ENCODE results near the gene SYVN1. TPM values are rescaled to one million over a fixed set of nuclear protein-coding genes. Genes with fewer than 3 reads are reported as not detected.

SYVN1 gene
- total RNA-seq, 1 experiment from 2014 or later, result 45.9 TPM

DNA sequence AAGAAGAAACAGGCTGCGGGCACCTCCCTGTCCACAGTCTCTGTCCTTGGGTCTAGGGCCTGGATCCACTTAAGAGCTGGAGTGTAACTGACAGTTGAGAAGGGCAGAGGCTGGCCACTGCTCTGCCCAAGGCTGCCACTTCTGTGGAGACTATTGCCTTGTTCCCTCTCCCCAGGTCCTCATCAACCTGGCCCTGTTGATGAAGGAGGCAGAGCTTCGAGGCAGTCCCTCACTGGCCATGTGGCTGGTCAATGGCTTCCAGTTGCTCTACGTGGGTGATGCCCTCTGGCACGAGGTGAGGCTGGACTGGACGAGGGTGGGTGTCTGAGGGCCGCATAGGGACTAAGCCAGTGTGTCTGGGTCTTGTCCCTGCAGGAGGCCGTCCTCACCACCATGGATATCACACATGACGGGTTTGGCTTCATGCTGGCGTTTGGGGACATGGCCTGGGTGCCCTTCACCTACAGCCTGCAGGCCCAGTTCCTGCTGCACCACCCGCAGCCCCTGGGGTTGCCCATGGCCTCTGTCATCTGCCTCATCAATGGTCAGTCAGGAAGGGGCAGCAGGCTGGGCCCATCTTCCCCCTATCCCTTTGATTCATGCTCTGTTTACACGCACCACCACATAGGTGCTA is 19.7 kb downstream of the SYVN1 start:
- H2AFZ ChIP-seq (ENCODE audit: low read depth, low read length, poor library complexity, severe bottlenecking), result no peak overlapping the region
- DNase-seq (ENCODE audit: low read depth, low spot score), result no peak
- intact Hi-C loops (cut with micrococcal nuclease), result loop anchor here (5.0 to 10.0 kb wide), 4 partner anchors 68 to 327 kb away; partner anchors contain the start of genes ARL2, ATG2A and CAPN1

DNA sequence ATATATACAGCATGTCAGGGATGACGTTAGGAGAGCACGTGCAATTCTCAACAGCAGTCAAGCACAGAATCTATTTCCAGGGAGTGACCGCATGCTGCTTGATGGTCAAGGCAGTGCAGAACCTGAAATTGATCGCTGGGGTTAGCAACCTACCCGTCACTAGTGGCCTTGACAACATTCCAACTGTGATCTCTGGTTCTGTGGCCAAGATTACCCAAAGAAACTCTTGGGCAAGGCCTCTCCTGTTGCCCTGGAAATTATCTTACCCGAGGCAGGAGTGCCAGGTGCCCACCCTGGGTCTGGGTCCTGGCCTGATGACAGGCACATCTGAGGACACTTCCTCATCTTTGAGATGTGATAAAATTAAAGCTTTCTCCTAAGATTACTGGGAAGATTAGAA is 20.5 kb downstream of the SYVN1 start:
- RAD21 ChIA-PET (ENCODE audit: low non-redundant PET in 1 of 2, low total read pairs in 2 of 2, uncharacterized antibody in 2 of 2, unreplicated experiment in 2 of 2), result no interaction called here
- no peaks in the 10 kb centered on the region for H3K9me3 ChIP-seq (ENCODE audit: control insufficient read depth in 1 of 2, insufficient read depth in 1 of 2, low read depth in 1 of 2, low read length in 2 of 2)
- 0 out of 2 replicates have a peak overlapping the region, but pooled peaks have one; percentile 82 for H3K27ac ChIP-seq (ENCODE audit: low read depth, low read length)
- DNase-seq (ENCODE audit: low read depth, low spot score) (no peak), ATAC-seq (no peak)
- H2AFZ ChIP-seq (ENCODE audit: low read depth, low read length, poor library complexity, severe bottlenecking), result no peak overlapping the region
- no peaks in the 10 kb centered on the region for H3K9me2 ChIP-seq (ENCODE audit: insufficient read depth)
- intact Hi-C loops (cut with micrococcal nuclease), result loop anchor here (5.0 to 10.0 kb wide), 2 partner anchors 68 to 199 kb away; partner anchors contain the start of genes ATG2A and CAPN1
- H4K20me1 ChIP-seq (ENCODE audit: insufficient read depth), result no peaks in the 10 kb centered on the region
- BruUV-seq (replicated peaks), result TSS peak; percentile 34
- H3K9ac ChIP-seq (ENCODE audit: low read length), result no peak overlapping the region
- CTCF ChIA-PET, result interaction anchor here (1.2 kb wide), 1 partner anchor 8 kb away, joined by 4 read pairs; the partner anchor contains the start of genes FAU and MRPL49
- H3K79me2 ChIP-seq (ENCODE audit: insufficient read depth, low read length), result peaks cover 21% of the 10 kb centered on the region
- no peaks in the 10 kb centered on the region for H3K27me3 ChIP-seq (ENCODE audit: insufficient read depth, low read length)
- POLR2A ChIA-PET, result no interaction called here
- H3K4me1 ChIP-seq (ENCODE audit: control insufficient read depth in 1 of 2, insufficient read depth in 2 of 2, low read length in 2 of 2), result peaks cover 22 to 52% of the 10 kb centered on the region in 2 experiments
- peak overlapping the region; percentile 92; the same call in 1 of the 2 replicates for H3K4me2 ChIP-seq (ENCODE audit: low read length)
- H3K4me3 ChIP-seq (replicated peaks in 1 of 2; ENCODE audit: low read depth in 1 of 2, low read length in 2 of 2), result no peak overlapping the region
- H3K36me3 ChIP-seq (ENCODE audit: control insufficient read depth in 1 of 2, insufficient read depth in 2 of 2, low read length in 2 of 2), result peaks cover 3 to 18% of the 10 kb centered on the region in 2 experiments; a peak in 2 of 4 replicates
- TF ChIP-seq, protein P1, sequence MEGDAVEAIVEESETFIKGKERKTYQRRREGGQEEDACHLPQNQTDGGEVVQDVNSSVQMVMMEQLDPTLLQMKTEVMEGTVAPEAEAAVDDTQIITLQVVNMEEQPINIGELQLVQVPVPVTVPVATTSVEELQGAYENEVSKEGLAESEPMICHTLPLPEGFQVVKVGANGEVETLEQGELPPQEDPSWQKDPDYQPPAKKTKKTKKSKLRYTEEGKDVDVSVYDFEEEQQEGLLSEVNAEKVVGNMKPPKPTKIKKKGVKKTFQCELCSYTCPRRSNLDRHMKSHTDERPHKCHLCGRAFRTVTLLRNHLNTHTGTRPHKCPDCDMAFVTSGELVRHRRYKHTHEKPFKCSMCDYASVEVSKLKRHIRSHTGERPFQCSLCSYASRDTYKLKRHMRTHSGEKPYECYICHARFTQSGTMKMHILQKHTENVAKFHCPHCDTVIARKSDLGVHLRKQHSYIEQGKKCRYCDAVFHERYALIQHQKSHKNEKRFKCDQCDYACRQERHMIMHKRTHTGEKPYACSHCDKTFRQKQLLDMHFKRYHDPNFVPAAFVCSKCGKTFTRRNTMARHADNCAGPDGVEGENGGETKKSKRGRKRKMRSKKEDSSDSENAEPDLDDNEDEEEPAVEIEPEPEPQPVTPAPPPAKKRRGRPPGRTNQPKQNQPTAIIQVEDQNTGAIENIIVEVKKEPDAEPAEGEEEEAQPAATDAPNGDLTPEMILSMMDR (IDR thresholded peaks at IDR 0.05 in 2 of 3, conservative IDR thresholded peaks at IDR 0.05 in 1 of 3; ENCODE audit: borderline replicate concordance in 1 of 3, insufficient read depth in 1 of 3, low read depth in 2 of 3, low read length in 2 of 3), result no peak
- no peak for TF ChIP-seq TCF7L2 (IDR thresholded peaks at IDR 0.05; ENCODE audit: borderline replicate concordance, extremely low read depth, insufficient read depth, insufficient read length)
- TF ChIP-seq POLR2A (IDR thresholded peaks at IDR 0.05; ENCODE audit: borderline replicate concordance, extremely low read depth, insufficient read depth, insufficient read length), result no peak
- TF ChIP-seq, protein P2, sequence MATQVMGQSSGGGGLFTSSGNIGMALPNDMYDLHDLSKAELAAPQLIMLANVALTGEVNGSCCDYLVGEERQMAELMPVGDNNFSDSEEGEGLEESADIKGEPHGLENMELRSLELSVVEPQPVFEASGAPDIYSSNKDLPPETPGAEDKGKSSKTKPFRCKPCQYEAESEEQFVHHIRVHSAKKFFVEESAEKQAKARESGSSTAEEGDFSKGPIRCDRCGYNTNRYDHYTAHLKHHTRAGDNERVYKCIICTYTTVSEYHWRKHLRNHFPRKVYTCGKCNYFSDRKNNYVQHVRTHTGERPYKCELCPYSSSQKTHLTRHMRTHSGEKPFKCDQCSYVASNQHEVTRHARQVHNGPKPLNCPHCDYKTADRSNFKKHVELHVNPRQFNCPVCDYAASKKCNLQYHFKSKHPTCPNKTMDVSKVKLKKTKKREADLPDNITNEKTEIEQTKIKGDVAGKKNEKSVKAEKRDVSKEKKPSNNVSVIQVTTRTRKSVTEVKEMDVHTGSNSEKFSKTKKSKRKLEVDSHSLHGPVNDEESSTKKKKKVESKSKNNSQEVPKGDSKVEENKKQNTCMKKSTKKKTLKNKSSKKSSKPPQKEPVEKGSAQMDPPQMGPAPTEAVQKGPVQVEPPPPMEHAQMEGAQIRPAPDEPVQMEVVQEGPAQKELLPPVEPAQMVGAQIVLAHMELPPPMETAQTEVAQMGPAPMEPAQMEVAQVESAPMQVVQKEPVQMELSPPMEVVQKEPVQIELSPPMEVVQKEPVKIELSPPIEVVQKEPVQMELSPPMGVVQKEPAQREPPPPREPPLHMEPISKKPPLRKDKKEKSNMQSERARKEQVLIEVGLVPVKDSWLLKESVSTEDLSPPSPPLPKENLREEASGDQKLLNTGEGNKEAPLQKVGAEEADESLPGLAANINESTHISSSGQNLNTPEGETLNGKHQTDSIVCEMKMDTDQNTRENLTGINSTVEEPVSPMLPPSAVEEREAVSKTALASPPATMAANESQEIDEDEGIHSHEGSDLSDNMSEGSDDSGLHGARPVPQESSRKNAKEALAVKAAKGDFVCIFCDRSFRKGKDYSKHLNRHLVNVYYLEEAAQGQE (IDR thresholded peaks at IDR 0.05; ENCODE audit: low read depth), result no peak
- TF ChIP-seq SP1 (IDR thresholded peaks at IDR 0.05; ENCODE audit: low read depth), result no peak
- TF ChIP-seq, protein P3, sequence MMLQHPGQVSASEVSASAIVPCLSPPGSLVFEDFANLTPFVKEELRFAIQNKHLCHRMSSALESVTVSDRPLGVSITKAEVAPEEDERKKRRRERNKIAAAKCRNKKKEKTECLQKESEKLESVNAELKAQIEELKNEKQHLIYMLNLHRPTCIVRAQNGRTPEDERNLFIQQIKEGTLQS (IDR thresholded peaks at IDR 0.05), result no peak
- no peak for TF ChIP-seq SIN3A (IDR thresholded peaks at IDR 0.05; ENCODE audit: low read depth)
- TF ChIP-seq ELF1 (IDR thresholded peaks at IDR 0.05; ENCODE audit: borderline replicate concordance, low read depth), result no peak
- TF ChIP-seq, protein P4, sequence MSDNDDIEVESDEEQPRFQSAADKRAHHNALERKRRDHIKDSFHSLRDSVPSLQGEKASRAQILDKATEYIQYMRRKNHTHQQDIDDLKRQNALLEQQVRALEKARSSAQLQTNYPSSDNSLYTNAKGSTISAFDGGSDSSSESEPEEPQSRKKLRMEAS (IDR thresholded peaks at IDR 0.05), result no peak
- no peak for TF ChIP-seq YY1 (IDR thresholded peaks at IDR 0.05; ENCODE audit: extremely low read depth, insufficient replicate concordance, low read depth, low read length)
- no peak for TF ChIP-seq RAD21 (IDR thresholded peaks at IDR 0.05; ENCODE audit: low read depth)
- no peak for TF ChIP-seq ZFX (IDR thresholded peaks at IDR 0.05)
- no peak for TF ChIP-seq EZH2phosphoT487 (IDR thresholded peaks at IDR 0.05; ENCODE audit: borderline replicate concordance)

More for the DNA sequence above, 19.7 kb downstream of the SYVN1 start:
- Histone ChIP-seq H3K9ac (ENCODE audit: low read length) (no peak overlapping the region), H4K20me1 (ENCODE audit: insufficient read depth) (no peaks in the 10 kb centered on the region), H3K4me1 (ENCODE audit: control insufficient read depth in 1 of 2, insufficient read depth in 2 of 2, low read length in 2 of 2) (peaks cover 22 to 52% of the 10 kb centered on the region in 2 experiments), H3K9me3 (ENCODE audit: control insufficient read depth in 1 of 2, insufficient read depth in 1 of 2, low read depth in 1 of 2, low read length in 2 of 2) (no peaks in the 10 kb centered on the region), H3K79me2 (ENCODE audit: insufficient read depth, low read length) (peaks cover 27% of the 10 kb centered on the region), H3K4me2 (ENCODE audit: low read length) (no peak overlapping the region), H3K27me3 (ENCODE audit: insufficient read depth, low read length) (no peaks in the 10 kb centered on the region), H3K9me2 (ENCODE audit: insufficient read depth) (no peaks in the 10 kb centered on the region), H3K4me3 (replicated peaks in 1 of 2; ENCODE audit: low read depth in 1 of 2, low read length in 2 of 2) (no peak overlapping the region), H3K27ac (ENCODE audit: low read depth, low read length) (no peak overlapping the region), H3K36me3 (ENCODE audit: control insufficient read depth in 1 of 2, insufficient read depth in 2 of 2, low read length in 2 of 2) (peaks cover 6 to 24% of the 10 kb centered on the region in 2 experiments; a peak in 2 of 4 replicates)
- ChIA-PET RAD21 (ENCODE audit: low non-redundant PET in 1 of 2, low total read pairs in 2 of 2, uncharacterized antibody in 2 of 2, unreplicated experiment in 2 of 2) (no interaction called here), POLR2A (no interaction called here), CTCF (no interaction called here)
- TF ChIP-seq SRF (IDR thresholded peaks at IDR 0.05; ENCODE audit: low read depth) (no peak), SIN3A (IDR thresholded peaks at IDR 0.05; ENCODE audit: low read depth) (no peak)
- BruUV-seq (replicated peaks), result no TSS peak
- no peak for ATAC-seq
